Measurements from ENCODE around the gene PLB1.

PLB1 gene

GRCh38 chr2:28631514-28632206 is 135.8 kb downstream of the PLB1 start:
- DNase-seq, result no peak

DNA sequence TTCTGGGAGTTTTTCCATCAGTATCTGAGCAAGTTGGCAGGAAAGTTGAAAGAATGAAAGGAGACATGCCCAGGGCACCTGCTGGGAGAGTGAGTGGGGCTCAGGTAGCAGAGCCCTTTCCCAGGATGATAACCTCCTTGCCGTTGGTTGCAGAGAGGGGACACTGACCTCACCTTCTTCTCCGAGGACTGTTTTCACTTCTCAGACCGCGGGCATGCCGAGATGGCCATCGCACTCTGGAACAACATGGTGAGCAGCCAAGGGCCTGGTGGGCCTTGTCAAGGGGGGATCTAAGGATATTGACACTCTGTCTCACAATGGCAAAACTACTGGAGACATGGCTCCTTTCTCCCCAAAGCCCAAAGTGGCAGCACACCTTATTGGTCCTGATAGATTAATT is 136.9 kb downstream of the PLB1 start:
- DNase-seq, result no peak

- DNase-seq, result no peak
Measured at GRCh38 chr2:28633204-28633603, 137.3 kb downstream of the PLB1 start.

DNA sequence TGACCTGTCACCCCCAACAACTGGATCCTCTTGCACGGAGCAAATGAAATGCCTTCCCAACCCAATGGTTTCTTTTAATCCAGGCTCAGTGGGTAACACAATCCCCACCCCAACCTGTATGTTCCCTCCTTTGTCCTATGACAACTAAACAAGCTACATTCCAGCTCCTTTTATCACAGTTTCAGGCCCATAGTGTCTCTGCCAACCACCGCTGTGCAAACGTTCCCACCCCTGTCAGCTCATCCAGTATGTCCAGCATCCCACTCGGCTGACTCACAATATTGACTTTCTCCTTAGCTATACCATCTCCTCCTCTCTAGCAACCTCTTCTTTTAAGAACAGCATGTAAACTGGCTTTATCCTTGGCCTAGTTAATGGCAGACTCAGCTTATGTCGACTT is 137.9 kb downstream of the PLB1 start:
- DNase-seq, result no peak

DNA sequence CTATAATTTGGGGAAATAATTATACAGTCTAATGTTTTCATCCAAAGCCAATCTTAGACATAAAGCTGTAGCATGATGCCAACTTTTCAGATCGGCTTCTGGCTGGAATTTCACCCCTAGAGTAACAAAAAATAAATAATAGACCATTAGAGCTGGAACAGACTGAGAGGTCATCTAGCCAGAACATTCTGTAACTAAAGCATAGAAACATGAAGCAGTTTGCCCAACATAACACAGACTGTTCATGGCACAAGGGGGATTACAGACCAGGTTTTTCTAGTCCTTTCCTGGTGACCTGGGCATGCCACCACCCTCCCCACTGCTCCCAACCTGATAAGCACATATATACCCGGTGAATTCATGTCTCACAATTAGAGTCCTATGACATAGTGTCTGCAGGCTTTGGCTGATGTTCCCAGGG is 139.3 kb downstream of the PLB1 start:
- DNase-seq, result no peak

GRCh38 chr2:28636491-28636890 is 140.6 kb downstream of the PLB1 start:
- DNase-seq, result no peak

- no peak for DNase-seq
Measured at GRCh38 chr2:28637066-28638047, 141.5 kb downstream of the PLB1 start.

DNA sequence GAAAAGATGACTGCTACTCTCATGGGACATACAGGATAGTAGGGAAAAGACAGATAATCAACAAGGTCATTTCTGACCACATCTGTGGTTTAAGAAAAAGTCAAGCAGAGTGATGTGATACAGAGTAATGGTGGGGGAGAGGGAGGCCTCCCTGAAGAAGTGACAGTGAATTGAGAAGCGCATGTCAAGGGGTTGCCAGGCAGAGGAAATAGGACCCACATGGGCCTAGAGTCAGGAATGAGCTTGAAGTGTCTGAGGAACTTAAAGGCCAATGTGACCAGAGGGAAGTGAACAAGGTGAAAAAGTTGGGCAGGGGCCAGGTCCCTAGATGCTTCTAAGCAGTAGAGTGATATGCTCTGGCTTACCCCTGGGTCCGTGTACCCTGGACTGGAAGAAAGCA is 142.2 kb downstream of the PLB1 start:
- DNase-seq, result no peak

- no peak for DNase-seq
Measured at GRCh38 chr2:28639092-28639691, 143.3 kb downstream of the PLB1 start.

- DNase-seq, result no peak
Measured at GRCh38 chr2:28639836-28640235, 144.0 kb downstream of the PLB1 start.

- DNase-seq, result no peak
Measured at GRCh38 chr2:28640260-28640907, 144.5 kb downstream of the PLB1 start.

GRCh38 chr2:28640908-28641300 is 145.0 kb downstream of the PLB1 start:
- no peak for DNase-seq

- no peak for DNase-seq
Measured at GRCh38 chr2:28642796-28643195, 146.9 kb downstream of the PLB1 start.

DNA sequence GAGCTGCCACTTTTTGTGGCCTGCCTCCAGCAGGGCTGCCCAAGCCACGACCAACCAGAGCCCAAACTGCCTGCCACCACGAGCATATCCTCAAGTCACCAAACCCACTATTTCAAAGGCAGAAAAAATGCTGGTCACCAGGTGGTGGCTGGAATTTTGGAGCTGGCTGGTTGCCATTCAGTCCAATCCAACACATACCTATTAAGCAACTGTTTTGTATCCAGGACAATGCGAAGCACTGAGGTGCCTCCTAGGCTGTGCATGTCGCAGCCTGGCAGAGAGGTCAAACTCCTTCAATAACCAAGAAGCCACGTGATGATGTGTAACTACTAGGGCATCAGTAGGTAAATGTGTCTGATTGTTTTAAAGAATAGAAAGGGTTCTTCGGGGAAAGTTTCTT is 147.5 kb downstream of the PLB1 start:
- DNase-seq, result no peak

DNA sequence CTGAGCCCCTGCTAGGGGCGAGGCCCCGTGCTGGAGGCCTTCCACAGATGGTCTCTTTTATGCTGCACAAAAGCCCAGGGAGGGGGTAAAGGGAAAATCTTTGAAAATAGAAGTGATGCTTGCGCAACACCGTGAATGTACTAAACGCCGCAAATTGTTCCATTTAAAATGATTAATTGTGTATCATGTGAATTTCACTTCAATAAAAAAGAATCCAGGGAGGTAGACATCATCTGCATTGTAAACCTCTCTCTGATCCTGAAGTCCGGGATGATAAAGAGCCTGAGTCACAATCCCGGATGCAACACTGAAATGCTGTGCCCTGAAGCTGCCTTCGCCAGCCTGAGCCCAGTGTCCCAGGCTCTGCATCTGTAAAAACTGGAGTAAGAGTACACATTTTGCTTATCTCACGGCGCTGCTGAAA is 148.1 kb downstream of the PLB1 start:
- no peak for DNase-seq

DNA sequence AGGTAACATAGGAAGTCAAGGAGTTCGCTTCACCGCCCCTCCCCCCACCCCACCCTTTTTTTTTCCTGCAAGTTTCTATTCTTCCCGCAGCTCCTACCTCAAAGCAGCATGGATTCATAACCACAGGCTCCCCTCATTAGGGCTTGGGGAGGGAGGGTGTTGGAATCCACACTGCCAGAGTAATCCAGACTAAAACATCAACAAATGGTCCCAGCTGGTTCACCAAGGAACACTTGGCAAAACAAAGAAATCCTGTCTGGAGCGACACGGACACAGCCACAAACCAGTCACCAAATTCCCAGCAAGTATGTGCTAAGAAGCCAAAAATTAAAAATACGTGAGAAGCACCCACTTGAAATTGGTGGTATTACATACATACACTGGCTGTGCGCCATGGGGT is 148.9 kb downstream of the PLB1 start:
- no peak for DNase-seq

- no peak for DNase-seq
Measured at GRCh38 chr2:28645553-28645952, 149.7 kb downstream of the PLB1 start.

DNA sequence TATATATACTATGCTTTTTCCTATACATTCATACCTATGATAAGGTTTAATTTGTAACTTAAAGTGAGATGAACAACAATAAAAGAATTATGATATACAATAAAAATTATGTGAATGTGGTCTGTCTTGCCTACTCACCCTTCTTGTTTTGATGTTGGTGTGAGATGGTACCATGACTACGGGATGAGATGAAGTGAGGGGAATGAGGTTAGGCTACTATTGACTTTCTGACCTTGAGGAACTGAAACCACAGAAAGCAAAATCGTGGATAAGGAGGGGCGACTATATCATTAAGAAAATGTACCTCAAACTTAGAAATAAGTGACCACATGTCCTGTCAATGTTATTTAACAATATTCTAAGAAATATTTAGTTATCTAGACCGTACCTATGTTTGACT is 151.8 kb downstream of the PLB1 start:
- DNase-seq, result no peak

DNA sequence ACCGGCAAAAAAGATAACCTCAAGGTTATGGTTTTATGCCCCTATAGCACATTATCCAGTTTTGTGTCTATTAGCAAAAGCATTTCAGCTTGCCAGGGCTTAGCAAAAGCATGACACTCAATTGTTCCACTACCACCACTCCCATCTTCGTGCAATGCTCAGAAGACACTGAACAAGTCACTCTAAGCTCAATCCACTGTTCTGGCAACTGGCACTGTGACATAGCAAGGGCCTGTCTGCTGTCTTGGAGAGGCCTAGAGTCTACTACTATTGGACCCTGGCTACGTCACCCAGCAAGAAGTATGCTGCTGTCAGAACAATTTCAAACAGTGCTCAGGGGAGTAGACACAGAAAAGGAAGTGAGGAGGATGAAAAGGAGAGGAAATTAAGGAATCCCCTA is 152.3 kb downstream of the PLB1 start:
- peak; percentile 44 for DNase-seq

GRCh38 chr2:28648671-28649395 is 153.0 kb downstream of the PLB1 start:
- DNase-seq, result no peak

GRCh38 chr2:28649481-28650265 is 153.8 kb downstream of the PLB1 start:
- DNase-seq, result no peak

DNA sequence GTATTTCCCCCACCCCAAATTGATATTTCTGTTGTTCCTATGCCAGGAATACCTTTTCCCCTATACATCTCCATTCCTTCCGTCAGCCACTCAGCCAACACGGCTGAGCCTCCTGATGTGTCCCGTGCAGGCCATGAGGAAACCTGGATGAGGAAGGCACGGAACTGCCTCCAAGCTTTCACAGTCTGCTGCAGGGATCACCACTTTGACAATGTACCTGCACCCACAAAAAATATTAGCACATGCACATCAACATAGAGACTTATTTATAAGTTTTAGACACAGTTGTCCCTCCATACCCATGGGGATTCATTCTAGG is 154.4 kb downstream of the PLB1 start:
- no peak for DNase-seq
